Activated CD8-positive, alpha-beta memory T cell treated with anti-CD3 and anti-CD28 coated beads, Interleukin-2, amount 10 ng/mL, durations not matched to agents 7 days and 5 days (primary cell): ENCODE results near the gene CD53. TPM values are rescaled to one million over a fixed set of nuclear protein-coding genes. Genes with fewer than 3 reads are reported as not detected.
"Not testable (repeated sequence)": the region's sequence is repeated elsewhere in the genome, so short reads cannot be mapped to it uniquely, and the experiment has no call there.

Experiments used
- ATAC-seq: fragments of 150-1000 bp; cut with Tn5 transposase; one replicate; pipeline ENCODE4 v1.10.0; 2021; ENCODE audit warnings: moderate library complexity
- CTCF ChIA-PET: fragments of 350-600 bp; sonication (Branson Sonifier 250); formaldehyde crosslinking; loops from one replicate; lab custom pipeline; 2021; ENCODE audit warnings: antibody characterized with exemption; lab: Charles Lee
- DNase-seq: peaks from one replicate; pipeline ENCODE4 v3.0.0-alpha.2; 2020
- H3K27ac Mint-ChIP-seq: one replicate; pipeline ENCODE4 v1.8.0; 2021; ENCODE audit warnings: mild to moderate bottlenecking, mixed read lengths
- H3K27me3 Mint-ChIP-seq: one replicate; pipeline ENCODE4 v1.8.0; 2021; ENCODE audit warnings: mixed read lengths
- H3K36me3 Mint-ChIP-seq: one replicate; pipeline ENCODE4 v1.8.0; 2021; ENCODE audit warnings: mild to moderate bottlenecking, mixed read lengths
- H3K4me1 Mint-ChIP-seq: one replicate; pipeline ENCODE4 v1.8.0; 2021; ENCODE audit warnings: mixed read lengths
- H3K4me3 Mint-ChIP-seq: one replicate; pipeline ENCODE4 v1.8.0; 2021; ENCODE audit warnings: mild to moderate bottlenecking, moderate library complexity, mixed read lengths
- H3K9me3 Mint-ChIP-seq: one replicate; pipeline ENCODE4 v1.8.0; 2022; ENCODE audit warnings: low read depth, mixed read lengths
- total RNA-seq, 2 experiments: library from RNA; stranded (reverse); gene quantifications; one replicate each; pipeline ENCODE4 v1.2.3, GENCODE V29; 2021

CD53 gene
- total RNA-seq, 2 experiments from 2014 or later: 403 to 439 TPM

DNA sequence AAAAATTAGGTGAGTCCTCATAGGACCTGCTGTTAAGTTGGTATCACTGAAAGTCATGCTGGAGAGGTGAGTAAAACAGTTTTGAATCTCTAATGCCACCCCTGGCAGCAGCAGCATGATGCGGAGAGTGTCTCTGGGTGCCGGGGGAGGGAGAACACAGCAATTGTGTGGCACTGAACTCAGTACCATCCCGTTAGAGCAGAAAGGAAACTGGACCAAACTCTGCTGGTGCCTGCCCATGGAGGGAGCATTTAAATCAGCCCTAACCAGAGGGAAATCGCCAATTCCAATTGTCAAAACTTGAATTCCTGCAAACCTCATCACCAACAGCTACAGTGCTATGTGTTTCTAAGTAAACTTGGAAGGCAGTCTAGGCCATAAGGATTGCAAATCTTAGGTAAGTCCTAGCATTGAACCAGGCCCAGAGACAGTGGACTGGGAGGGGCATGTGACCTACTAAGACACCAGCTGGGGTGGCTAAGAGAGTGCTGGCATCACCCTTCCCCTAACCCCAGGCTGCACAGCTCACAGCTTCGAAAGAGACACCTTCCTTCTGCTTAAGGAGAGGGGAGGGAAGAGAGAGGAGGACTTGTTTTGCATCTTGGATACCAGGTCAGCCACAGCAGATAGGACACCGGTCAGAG lies 30.0 kb downstream of the CD53 start:
- CTCF ChIA-PET: interaction anchor here (1.3 kb wide), 1 partner anchor 89 kb away, joined by 3 read pairs; no protein-coding TSS in a partner anchor
- Mint-ChIP-seq H3K4me3 (no peak overlapping the region), H3K36me3 (peaks cover 61% of the 10 kb centered on the region), H3K9me3 (no peaks in the 10 kb centered on the region), H3K27ac (peak overlapping the region; percentile 2), H3K27me3 (no peaks in the 10 kb centered on the region), H3K4me1 (peaks cover 15% of the 10 kb centered on the region)
- ATAC-seq (no peak), DNase-seq (no peak)

DNA sequence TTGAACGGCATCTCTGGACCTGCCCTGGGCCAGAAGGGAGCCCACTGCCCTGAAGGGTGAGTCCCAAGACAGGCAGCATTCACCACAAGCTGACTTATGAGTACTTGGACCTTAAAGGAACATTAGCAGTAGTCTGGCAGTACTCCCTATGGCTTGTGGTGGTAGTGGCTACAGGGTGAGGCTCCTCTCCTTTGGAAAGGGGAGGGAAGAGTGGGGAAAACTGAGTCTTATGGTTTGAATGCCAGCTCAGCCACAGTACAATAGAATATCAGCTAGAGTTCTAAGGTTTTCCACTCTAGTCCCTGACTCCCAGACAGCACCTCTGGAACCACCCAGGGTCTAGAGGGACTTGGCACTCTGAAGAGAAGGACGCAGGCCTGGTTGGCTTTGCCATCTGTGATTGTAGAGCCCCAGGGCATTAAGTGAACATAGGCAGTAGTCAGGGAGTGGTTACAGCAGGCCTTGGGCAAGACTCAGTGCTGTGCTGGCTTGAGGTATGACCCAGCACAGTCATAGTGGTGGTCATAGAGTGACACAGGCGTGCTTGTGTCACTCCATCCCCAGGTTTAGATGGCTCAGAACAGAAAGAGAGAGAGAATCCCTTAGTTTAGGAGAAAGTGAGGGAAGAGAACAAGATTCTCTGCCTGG lies 31.0 kb downstream of the CD53 start:
- Mint-ChIP-seq H3K4me1 (peaks cover 5% of the 10 kb centered on the region), H3K27ac (peak overlapping the region; percentile 48), H3K9me3 (peaks cover under 1% of the 10 kb centered on the region), H3K4me3 (no peak overlapping the region), H3K36me3 (peaks cover 54% of the 10 kb centered on the region), H3K27me3 (no peaks in the 10 kb centered on the region)
- ATAC-seq (peak; percentile 33), DNase-seq (no peak)
- CTCF ChIA-PET: interaction anchor here (1.3 kb wide), 1 partner anchor 88 kb away, joined by 3 read pairs; no protein-coding TSS in a partner anchor

DNA sequence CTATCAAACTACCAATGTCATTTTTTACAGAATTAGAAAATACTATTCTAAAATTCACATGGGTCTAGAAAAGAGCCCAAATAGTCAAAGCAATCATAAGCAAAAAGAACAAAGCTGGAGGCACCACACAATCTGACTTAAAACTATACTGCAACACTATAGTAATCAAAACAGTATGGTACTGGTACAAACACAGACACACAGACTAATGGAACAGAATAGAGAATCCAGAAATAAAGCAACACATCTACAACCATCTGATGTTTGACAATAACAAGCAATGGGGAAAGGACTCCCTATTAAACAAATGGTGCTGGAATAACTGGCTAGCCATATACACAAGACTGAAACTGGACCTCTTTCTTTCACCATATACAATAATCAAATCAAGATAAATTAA lies 39.8 kb downstream of the CD53 start:
- Mint-ChIP-seq H3K9me3 (peaks cover 23% of the 10 kb centered on the region), H3K27ac (no peak overlapping the region), H3K4me1 (peaks cover 16% of the 10 kb centered on the region), H3K36me3 (peaks cover 30% of the 10 kb centered on the region), H3K4me3 (no peak overlapping the region), H3K27me3 (peaks cover 18% of the 10 kb centered on the region)
- ATAC-seq (no peak), DNase-seq (no peak)
- CTCF ChIA-PET: no interaction called here

DNA sequence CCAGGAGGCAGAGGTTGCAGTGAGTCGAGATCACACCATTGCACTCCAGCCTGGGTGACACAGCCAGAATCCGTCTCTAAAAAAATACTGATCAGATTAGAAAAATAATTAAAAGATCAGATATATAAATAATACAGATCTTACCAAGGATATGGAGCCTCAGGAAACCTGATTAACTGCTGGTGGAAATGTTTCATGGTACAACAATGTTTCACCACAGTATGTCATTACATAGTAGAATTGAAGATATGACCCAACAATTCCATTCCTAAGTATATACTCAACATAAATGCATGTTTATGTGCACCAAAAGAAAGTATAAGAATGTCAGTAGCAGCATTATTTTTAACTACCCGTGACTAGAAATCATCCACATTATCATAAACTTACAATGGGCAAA lies 41.7 kb downstream of the CD53 start:
- Mint-ChIP-seq H3K36me3 (peaks cover 24% of the 10 kb centered on the region), H3K4me1 (peaks cover 17% of the 10 kb centered on the region), H3K4me3 (no peak overlapping the region), H3K27me3 (peaks cover 14% of the 10 kb centered on the region), H3K9me3 (peaks cover 18% of the 10 kb centered on the region), H3K27ac (no peak overlapping the region)
- CTCF ChIA-PET: no interaction called here
- ATAC-seq (no peak), DNase-seq (no peak)

DNA sequence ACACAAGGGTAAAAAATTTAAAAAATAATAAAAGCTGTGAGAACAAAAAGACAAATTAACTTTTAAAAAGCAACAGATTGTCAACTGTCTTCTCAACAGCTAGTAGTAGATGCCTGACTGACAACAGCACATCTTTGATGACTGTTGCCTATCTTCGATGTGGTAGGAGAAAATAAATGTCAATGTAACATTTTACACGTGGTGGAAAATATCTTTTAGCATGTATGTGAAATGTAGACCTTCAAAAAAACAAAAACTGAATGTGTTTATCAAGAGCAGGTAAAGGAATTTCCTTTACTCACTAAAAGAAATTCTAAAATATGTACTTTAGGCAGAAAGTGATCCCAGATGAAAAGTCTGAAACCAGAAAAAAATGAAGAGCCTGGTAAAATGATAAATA lies 42.9 kb downstream of the CD53 start:
- Mint-ChIP-seq H3K9me3 (peaks cover 11% of the 10 kb centered on the region), H3K4me1 (peaks cover 17% of the 10 kb centered on the region), H3K27me3 (peaks cover 7% of the 10 kb centered on the region), H3K27ac (no peak overlapping the region), H3K4me3 (no peak overlapping the region), H3K36me3 (peaks cover 18% of the 10 kb centered on the region)
- no peak for ATAC-seq
- CTCF ChIA-PET: no interaction called here
- no peak for DNase-seq

DNA sequence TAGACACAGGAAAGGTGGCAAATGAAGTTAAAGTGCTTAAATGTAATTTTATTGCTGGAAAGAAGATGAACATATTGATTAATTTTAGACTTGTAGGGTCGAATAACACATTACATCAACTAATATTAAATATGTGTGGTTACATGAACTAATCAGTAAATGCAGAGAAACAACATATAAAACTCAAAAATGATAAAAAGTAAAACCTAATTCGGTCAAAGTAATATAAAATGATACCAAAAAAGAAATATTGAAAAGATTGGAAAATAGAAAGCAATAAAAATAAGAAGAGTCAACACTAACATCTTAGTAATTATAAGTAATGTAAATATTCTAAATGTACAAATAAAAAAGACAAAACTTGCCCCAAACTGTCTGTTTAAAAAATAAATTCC lies 43.3 kb downstream of the CD53 start:
- ATAC-seq (no peak), DNase-seq (no peak)
- peaks cover 7% of the 10 kb centered on the region for H3K9me3 Mint-ChIP-seq
- peaks cover 17% of the 10 kb centered on the region for H3K4me1 Mint-ChIP-seq
- H3K27ac Mint-ChIP-seq: peak overlapping the region; percentile 86
- CTCF ChIA-PET: no interaction called here
- H3K36me3 Mint-ChIP-seq: peaks cover 15% of the 10 kb centered on the region
- H3K4me3 Mint-ChIP-seq: peak overlapping the region; percentile 48
- H3K27me3 Mint-ChIP-seq: peaks cover 4% of the 10 kb centered on the region

DNA sequence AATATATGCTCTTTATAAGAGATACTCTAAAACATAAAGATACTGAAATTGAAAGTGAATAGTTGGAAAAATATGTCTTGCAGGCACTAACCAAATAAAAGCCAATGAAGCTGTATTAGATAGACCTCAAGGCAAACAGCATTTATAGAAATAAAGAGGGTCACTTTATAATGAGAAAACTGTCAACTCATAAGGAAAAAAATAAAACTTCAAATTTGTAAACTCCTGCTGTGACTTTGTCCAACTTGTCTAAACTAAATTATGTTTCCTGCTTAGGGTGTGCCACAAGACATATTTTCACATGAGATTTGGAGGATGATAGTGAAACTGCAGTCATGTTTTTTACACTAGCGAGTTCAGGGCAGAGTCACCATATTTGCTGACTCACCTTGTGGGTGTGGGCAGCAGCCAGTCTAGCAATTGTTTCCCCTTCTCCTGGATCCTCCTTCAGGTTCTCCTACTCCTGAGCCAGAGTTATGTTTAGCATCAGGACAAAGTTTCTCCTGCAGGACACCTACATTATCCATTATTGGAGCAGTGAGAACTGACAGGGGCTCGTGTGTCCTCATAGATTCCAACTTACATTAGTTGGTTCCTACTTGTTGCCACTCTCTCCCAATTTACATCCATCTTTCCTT lies 43.8 kb downstream of the CD53 start:
- peaks cover 7% of the 10 kb centered on the region for H3K9me3 Mint-ChIP-seq
- H3K27me3 Mint-ChIP-seq: no peaks in the 10 kb centered on the region
- peaks cover 17% of the 10 kb centered on the region for H3K4me1 Mint-ChIP-seq
- DNase-seq (peak; percentile 76), ATAC-seq (peak; percentile 97)
- H3K4me3 Mint-ChIP-seq: peak overlapping the region; percentile 48
- H3K36me3 Mint-ChIP-seq: peaks cover 15% of the 10 kb centered on the region
- CTCF ChIA-PET: no interaction called here
- H3K27ac Mint-ChIP-seq: peak overlapping the region; percentile 86

DNA sequence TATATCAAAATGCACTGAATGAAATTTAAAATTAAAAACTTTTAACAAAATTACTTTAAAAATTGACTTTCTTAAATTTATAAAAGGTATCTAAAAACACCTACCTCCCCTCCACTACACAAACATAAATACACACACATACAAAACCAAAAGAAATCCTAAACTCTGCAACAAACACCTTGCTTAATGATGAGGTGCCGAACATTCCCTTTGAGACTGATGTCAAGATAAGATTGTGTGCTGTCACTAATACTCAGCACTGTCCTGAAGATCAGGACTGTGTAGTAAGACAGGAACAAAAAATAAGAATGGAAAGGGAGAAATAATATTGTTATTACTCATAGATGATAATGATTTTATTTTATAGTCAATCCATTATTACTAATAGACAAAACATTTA lies 45.1 kb downstream of the CD53 start:
- H3K4me3 Mint-ChIP-seq: no peak overlapping the region
- H3K4me1 Mint-ChIP-seq: peaks cover 17% of the 10 kb centered on the region
- H3K36me3 Mint-ChIP-seq: peaks cover 14% of the 10 kb centered on the region
- H3K9me3 Mint-ChIP-seq: peaks cover 5% of the 10 kb centered on the region
- H3K27me3 Mint-ChIP-seq: no peaks in the 10 kb centered on the region
- ATAC-seq: no peak
- no peak for DNase-seq
- CTCF ChIA-PET: no interaction called here
- no peak overlapping the region for H3K27ac Mint-ChIP-seq

DNA sequence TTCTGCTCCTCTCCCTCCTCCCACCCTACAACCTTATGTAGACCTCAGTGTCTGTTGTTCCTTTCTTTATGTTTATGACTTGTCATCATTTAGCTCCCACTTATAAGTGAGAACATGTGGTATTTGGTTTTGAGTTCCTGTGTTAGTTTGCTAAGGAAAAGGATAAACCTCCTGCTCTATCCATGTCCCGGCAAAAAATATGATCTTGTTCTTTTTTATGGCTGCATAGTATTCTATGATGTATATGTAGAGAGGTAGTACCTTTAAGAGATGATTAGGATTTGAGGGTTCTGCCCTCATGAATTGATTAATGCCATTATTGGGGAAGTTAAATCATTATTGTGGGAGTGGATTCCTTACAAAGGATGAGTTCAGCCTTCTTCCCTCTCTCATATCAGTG lies 49.0 kb downstream of the CD53 start:
- Mint-ChIP-seq H3K36me3 (peaks cover 12% of the 10 kb centered on the region), H3K27me3 (no peaks in the 10 kb centered on the region), H3K4me3 (no peak overlapping the region), H3K9me3 (peaks cover 2% of the 10 kb centered on the region), H3K4me1 (peaks cover 4% of the 10 kb centered on the region), H3K27ac (no peak overlapping the region)
- DNase-seq (no peak), ATAC-seq (no peak)
- CTCF ChIA-PET: no interaction called here

DNA sequence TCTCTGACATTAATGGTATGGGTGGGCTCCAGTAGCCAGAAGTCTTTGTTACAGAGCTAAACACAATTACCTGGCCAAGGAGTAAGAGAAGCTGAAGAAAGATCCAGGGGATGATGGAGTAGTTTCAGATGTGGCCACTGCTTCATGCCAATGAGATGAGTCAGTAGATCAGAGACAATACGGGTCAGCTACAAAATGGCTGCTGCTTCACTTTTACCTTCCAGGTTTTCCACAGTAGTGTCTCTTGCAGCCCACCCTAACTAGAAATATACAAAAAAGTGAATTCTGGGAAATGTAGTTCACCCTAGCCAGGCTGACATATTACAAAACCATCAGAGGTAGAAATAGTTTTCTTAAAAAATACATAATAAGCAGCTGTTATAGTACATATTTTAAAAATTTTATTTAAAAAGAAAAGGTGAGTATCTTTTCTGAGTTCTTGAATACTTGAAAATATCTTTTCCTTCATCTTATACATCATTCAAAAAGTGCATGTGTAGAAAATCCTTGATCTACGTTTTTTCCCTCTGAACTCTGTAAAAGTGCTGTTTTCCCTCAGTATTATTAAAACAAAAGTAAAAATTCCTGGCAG lies 54.6 kb downstream of the CD53 start:
- CTCF ChIA-PET: interaction anchor here (0.7 to 1.3 kb wide), 2 partner anchors 18 to 20 kb away, joined by 3 read pairs; no protein-coding TSS in a partner anchor
- Mint-ChIP-seq H3K9me3 (peaks cover 6% of the 10 kb centered on the region), H3K27me3 (no peaks in the 10 kb centered on the region), H3K27ac (no peak overlapping the region), H3K4me3 (no peak overlapping the region), H3K4me1 (no peaks in the 10 kb centered on the region), H3K36me3 (peaks cover 17% of the 10 kb centered on the region)
- DNase-seq (no peak), ATAC-seq (no peak)

DNA sequence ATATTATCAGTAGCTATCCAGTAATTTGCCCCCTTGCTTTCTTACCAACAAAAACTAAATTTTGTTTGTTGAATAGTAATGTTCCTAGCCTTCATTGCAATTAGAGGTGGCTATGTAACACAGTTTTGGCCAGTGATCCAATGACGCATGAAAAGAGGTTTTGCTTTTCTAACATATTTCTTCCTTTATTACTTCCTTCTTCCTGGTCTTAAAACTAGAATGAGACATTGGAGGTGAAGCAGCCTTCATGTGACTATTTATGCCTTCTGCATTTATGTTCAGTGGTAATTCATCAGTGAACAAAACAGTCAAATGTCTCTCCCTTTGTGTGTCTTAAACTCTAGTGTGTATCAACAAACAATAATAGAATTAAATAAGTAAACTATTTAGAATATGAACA lies 55.2 kb downstream of the CD53 start:
- ATAC-seq: no peak
- peaks cover 14% of the 10 kb centered on the region for H3K36me3 Mint-ChIP-seq
- no peak for DNase-seq
- no peak overlapping the region for H3K27ac Mint-ChIP-seq
- H3K4me3 Mint-ChIP-seq: no peak overlapping the region
- H3K4me1 Mint-ChIP-seq: no peaks in the 10 kb centered on the region
- CTCF ChIA-PET: interaction anchor here (0.7 to 1.3 kb wide), 2 partner anchors 19 kb away, joined by 3 read pairs; no protein-coding TSS in a partner anchor
- no peaks in the 10 kb centered on the region for H3K27me3 Mint-ChIP-seq
- peaks cover 6% of the 10 kb centered on the region for H3K9me3 Mint-ChIP-seq

DNA sequence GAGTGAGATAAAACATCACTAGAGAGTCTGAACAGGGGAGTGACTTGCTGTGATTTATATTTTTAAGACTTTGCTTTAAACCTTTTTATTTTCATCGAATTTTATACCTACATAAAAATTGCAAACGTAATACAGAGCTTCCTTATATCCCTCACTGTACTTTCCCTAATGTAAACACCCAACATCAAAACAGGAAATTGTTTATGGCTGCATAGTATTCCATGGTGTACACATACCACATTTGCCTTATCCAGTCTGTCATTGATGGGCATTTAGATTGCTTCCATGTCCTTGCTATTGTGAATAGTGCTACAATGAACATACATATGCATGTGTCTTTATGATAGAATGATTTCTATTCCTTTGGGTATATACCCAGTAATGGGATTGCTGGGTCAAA lies 56.0 kb downstream of the CD53 start:
- DNase-seq (no peak), ATAC-seq (no peak)
- Mint-ChIP-seq H3K4me1 (no peaks in the 10 kb centered on the region), H3K9me3 (peaks cover 6% of the 10 kb centered on the region), H3K4me3 (no peak overlapping the region), H3K27ac (no peak overlapping the region), H3K27me3 (no peaks in the 10 kb centered on the region), H3K36me3 (peaks cover 14% of the 10 kb centered on the region)
- CTCF ChIA-PET: interaction anchor here (1.3 kb wide), 1 partner anchor 18 kb away, joined by 3 read pairs; no protein-coding TSS in a partner anchor

DNA sequence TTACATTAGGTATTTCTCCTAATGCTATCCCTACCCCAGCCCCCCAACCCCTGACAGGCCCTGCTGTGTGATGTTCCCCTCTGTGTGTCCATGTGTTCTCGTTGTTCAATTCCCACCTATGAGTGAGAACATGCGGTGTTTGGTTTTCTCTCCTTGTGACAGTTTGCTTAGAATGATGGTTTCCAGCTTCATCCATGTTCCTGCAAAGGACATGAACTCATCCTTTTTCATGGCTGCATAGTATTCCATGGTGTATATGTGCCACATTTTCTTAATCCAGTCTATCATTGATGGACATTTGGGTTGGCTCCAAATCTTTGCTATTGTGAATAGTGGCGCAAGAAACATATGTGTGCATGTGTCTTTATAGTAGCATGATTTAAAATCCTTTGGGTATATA lies 58.1 kb downstream of the CD53 start:
- DNase-seq, ATAC-seq, H3K9me3 Mint-ChIP-seq, H3K27ac Mint-ChIP-seq, H3K27me3 Mint-ChIP-seq, H3K4me3 Mint-ChIP-seq, CTCF ChIA-PET, H3K4me1 Mint-ChIP-seq: not testable (repeated sequence)
- H3K36me3 Mint-ChIP-seq: peaks cover 12% of the 10 kb centered on the region
